Neural cell (in vitro differentiated cells): Measurements from ENCODE around the gene USP2. TPM values are rescaled to one million over a fixed set of nuclear protein-coding genes. Genes with fewer than 3 reads are reported as not detected.
A peak's percentile ranks its signal among the peaks of the same experiment; 100 is the strongest.

Source experiments
- H2AFZ ChIP-seq: fragments of 200-600, 300-800 bp; sonication (generic), shearing (Covaris generic); 2 replicates; pipeline ENCODE4 v1.6.0; 2014; ENCODE audit warnings: low read depth, mild to moderate bottlenecking, antibody characterized with exemption, low read length, moderate library complexity
- H3F3A ChIP-seq: fragments of 200-600 bp; shearing (Covaris generic); 2 replicates; pipeline ENCODE4 v1.6.1; 2016; ENCODE audit warnings: mild to moderate bottlenecking, moderate library complexity, mixed read lengths, antibody characterized with exemption, low read length; ENCODE audit not compliant: insufficient read depth, poor library complexity, severe bottlenecking
- H3K27ac ChIP-seq: fragments of 200-600, 300-800 bp; sonication (generic), shearing (Covaris generic); 2 replicates; pipeline ENCODE4 v1.5.1; 2014; ENCODE audit warnings: mild to moderate bottlenecking, low read length, moderate library complexity
- H3K27me3 ChIP-seq: fragments of 300-800, 200-600 bp; sonication (generic), shearing (Covaris generic); 2 replicates; pipeline ENCODE4 v1.6.0; 2014; ENCODE audit warnings: mild to moderate bottlenecking, low read depth, low read length, moderate library complexity; ENCODE audit not compliant: insufficient read depth
- H3K36me3 ChIP-seq: fragments of 300-800, 200-600 bp; sonication (generic), shearing (Covaris generic); 2 replicates; pipeline ENCODE4 v1.5.1; 2014; ENCODE audit warnings: mild to moderate bottlenecking, antibody characterized with exemption, low read length, moderate library complexity; ENCODE audit not compliant: insufficient read depth
- H3K4me2 ChIP-seq: fragments of 300-800, 200-600 bp; sonication (generic), shearing (Covaris generic); 2 replicates; pipeline ENCODE4 v1.6.0; 2014; ENCODE audit warnings: mild to moderate bottlenecking, low read length
- H3K4me3 ChIP-seq: fragments of 300-800, 200-600 bp; sonication (generic), shearing (Covaris generic); 2 replicates; pipeline ENCODE4 v1.5.1; 2014; ENCODE audit warnings: mild to moderate bottlenecking, low read length, moderate library complexity
- H3K79me2 ChIP-seq: fragments of 200-600 bp; shearing (Covaris generic); replicated peaks from 2 replicates; pipeline ENCODE4 v1.6.0; 2014; ENCODE audit warnings: mild to moderate bottlenecking, low read length, moderate library complexity; ENCODE audit not compliant: insufficient read depth
- H3K9ac ChIP-seq: fragments of 300-800, 200-600 bp; sonication (generic), shearing (Covaris generic); 2 replicates; pipeline ENCODE4 v1.6.1; 2016; ENCODE audit warnings: mild to moderate bottlenecking, low read length, mixed read lengths
- H3K9me2 ChIP-seq: fragments of 200-600 bp; shearing (Covaris generic); 2 replicates; pipeline ENCODE4 v1.6.1; 2016; ENCODE audit warnings: mild to moderate bottlenecking, low read length, mixed read lengths; ENCODE audit not compliant: insufficient read depth
- H3K9me3 ChIP-seq: fragments of 200-600, 300-800 bp; sonication (generic), shearing (Covaris generic); 2 replicates; pipeline ENCODE4 v1.6.1; 2016; ENCODE audit warnings: mild to moderate bottlenecking, mixed run types, low read length, moderate library complexity, mixed read lengths
- H4K20me1 ChIP-seq: fragments of 200-600 bp; shearing (Covaris generic); 2 replicates; pipeline ENCODE4 v1.6.1; 2016; ENCODE audit warnings: mild to moderate bottlenecking, mixed run types; ENCODE audit not compliant: insufficient read depth
- EP300 ChIP-seq: fragments of 450-650 bp; conservative IDR thresholded peaks from 2 replicates; pipeline ENCODE4 v1.6.1; 2014; ENCODE audit warnings: antibody characterized with exemption, mild to moderate bottlenecking, moderate library complexity; ENCODE audit not compliant: poor library complexity, severe bottlenecking
- EZH2 ChIP-seq: fragments of 200-600, 300-800 bp; shearing (Covaris generic), sonication (generic); IDR thresholded peaks from 2 replicates; pipeline ENCODE4 v1.6.1; 2014; ENCODE audit warnings: antibody characterized with exemption, low read length, borderline replicate concordance, mild to moderate bottlenecking; ENCODE audit not compliant: insufficient read depth, poor library complexity, severe bottlenecking
- MXI1 ChIP-seq: fragments of 450-650 bp; conservative IDR thresholded peaks from 2 replicates; pipeline ENCODE4 v1.6.1; 2014; ENCODE audit warnings: antibody characterized with exemption, mild to moderate bottlenecking; ENCODE audit not compliant: poor library complexity, severe bottlenecking
- POLR2AphosphoS5 ChIP-seq: IDR thresholded peaks from 2 replicates; pipeline ENCODE4 v1.6.1; 2012
- RAD21 ChIP-seq: fragments of 450-650 bp; conservative IDR thresholded peaks from 2 replicates; pipeline ENCODE4 v1.6.1; 2014; ENCODE audit warnings: antibody characterized with exemption, mild to moderate bottlenecking, moderate library complexity
- REST ChIP-seq: IDR thresholded peaks from 2 replicates; pipeline ENCODE4 v1.6.1; 2012; ENCODE audit warnings: borderline replicate concordance
- SMC3 ChIP-seq: fragments of 450-650 bp; conservative IDR thresholded peaks from 2 replicates; pipeline ENCODE4 v1.6.1; 2014; ENCODE audit warnings: antibody characterized with exemption, mild to moderate bottlenecking, moderate library complexity; ENCODE audit not compliant: poor library complexity
- TAF1 ChIP-seq: IDR thresholded peaks from 2 replicates; pipeline ENCODE4 v1.6.1; 2012; ENCODE audit warnings: low read depth
- polyA plus RNA-seq: library from polyadenylated mRNA; depleted of rRNA; stranded (reverse); fragments of >200 nt; gene quantifications from 2 replicates; pipeline ENCODE4 v1.2.3, GENCODE V29; 2014
- TF ChIP-seq, protein P1 (sequence below): fragments of 450-650 bp; IDR thresholded peaks from 2 replicates; pipeline ENCODE4 v1.5.1; 2014; ENCODE audit warnings: antibody characterized with exemption, mild to moderate bottlenecking, moderate library complexity; ENCODE audit not compliant: poor library complexity, severe bottlenecking

Gene USP2
- polyA plus RNA-seq, 1 donor from 2014 or later = 0.59 TPM

- Histone ChIP-seq H3K4me2 (no peak overlapping the region), H3K9me3 (no peaks in the 10 kb centered on the region), H3K36me3 (no peaks in the 10 kb centered on the region), H3F3A (no peaks in the 10 kb centered on the region), H3K9me2 (no peaks in the 10 kb centered on the region), H2AFZ (no peak overlapping the region), H3K27ac (no peak overlapping the region), H3K79me2 (no peaks in the 10 kb centered on the region), H4K20me1 (no peaks in the 10 kb centered on the region), H3K27me3 (peaks cover 13% of the 10 kb centered on the region), H3K4me3 (peak overlapping the region; percentile 59), H3K9ac (peak overlapping the region; percentile 59)
- peak; percentile 18 for TF ChIP-seq POLR2AphosphoS5
- TF ChIP-seq SMC3 = no peak
Measured at GRCh38 chr11:119363851-119364590, 17.5 kb downstream of the USP2 start.

DNA sequence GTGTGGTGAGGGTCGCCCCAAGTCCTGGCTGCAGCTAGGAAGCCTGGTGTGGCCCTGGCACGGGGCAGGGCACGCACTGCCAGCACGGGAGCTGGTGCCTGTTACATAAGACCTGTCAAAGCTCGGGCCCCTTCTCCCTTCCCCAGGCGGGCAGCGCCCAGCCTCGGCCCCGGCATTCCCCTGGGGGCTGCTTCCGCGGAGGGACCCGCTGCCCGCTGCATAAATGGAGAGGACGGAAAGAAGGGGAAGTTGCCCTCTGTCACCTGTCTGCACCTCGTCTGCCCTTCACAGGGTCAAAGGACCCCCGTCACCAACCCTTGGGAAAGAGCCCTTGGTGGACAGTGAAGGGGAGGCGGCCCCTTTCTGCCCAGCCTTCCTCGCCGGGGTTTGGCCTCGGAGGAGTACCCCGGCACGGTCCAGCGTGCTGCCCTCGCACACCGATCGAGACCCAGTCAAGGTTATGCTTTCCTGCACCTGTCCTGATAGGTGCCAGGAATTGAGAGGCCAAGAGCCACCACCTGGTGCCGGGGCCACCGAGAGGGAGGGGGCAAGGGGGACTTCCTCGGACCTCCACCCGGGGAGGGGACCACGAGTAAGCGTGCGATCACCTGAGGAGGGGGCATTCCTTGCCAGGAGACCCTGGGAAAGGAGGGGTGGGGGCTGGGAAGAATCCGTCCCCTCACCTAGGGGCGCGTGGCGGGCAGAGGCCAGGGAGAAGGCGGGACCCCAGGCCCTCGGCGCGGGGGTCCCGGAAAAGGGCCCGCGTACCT, 18.2 kb downstream of the USP2 start:
- Histone ChIP-seq H3K36me3 (no peaks in the 10 kb centered on the region), H3F3A (no peaks in the 10 kb centered on the region), H3K4me2 (no peak overlapping the region), H3K9ac (peak overlapping the region; percentile 59), H3K9me3 (no peaks in the 10 kb centered on the region), H4K20me1 (no peaks in the 10 kb centered on the region), H2AFZ (no peak overlapping the region), H3K4me3 (peak overlapping the region; percentile 59), H3K9me2 (no peaks in the 10 kb centered on the region), H3K27ac (no peak overlapping the region), H3K27me3 (peaks cover 13% of the 10 kb centered on the region), H3K79me2 (no peaks in the 10 kb centered on the region)
- no peak for TF ChIP-seq EZH2
- TF ChIP-seq MXI1 = no peak
- no peak for TF ChIP-seq EP300
- TF ChIP-seq RAD21 = no peak
- TF ChIP-seq REST = no peak
- TF ChIP-seq SMC3 = no peak
- no peak for TF ChIP-seq POLR2AphosphoS5
- TF ChIP-seq TAF1 = no peak
- TF ChIP-seq, protein P1, sequence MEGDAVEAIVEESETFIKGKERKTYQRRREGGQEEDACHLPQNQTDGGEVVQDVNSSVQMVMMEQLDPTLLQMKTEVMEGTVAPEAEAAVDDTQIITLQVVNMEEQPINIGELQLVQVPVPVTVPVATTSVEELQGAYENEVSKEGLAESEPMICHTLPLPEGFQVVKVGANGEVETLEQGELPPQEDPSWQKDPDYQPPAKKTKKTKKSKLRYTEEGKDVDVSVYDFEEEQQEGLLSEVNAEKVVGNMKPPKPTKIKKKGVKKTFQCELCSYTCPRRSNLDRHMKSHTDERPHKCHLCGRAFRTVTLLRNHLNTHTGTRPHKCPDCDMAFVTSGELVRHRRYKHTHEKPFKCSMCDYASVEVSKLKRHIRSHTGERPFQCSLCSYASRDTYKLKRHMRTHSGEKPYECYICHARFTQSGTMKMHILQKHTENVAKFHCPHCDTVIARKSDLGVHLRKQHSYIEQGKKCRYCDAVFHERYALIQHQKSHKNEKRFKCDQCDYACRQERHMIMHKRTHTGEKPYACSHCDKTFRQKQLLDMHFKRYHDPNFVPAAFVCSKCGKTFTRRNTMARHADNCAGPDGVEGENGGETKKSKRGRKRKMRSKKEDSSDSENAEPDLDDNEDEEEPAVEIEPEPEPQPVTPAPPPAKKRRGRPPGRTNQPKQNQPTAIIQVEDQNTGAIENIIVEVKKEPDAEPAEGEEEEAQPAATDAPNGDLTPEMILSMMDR = no peak
